ENCODE measurements around the gene MCCD1.
A peak's percentile ranks its signal among the peaks of the same experiment; 100 is the strongest.
"Not testable (repeated sequence)": the region's sequence is repeated elsewhere in the genome, so short reads cannot be mapped to it uniquely, and the experiment has no call there.

The MCCD1 gene

GRCh38 chr6:31528821-31529328, at the start of gene MCCD1:
Gene MCCD1, plus strand, starts transcription at chr6:31528962. Its CDS starts 53 bp downstream, at chr6:31529015.
- no peak for DNase-seq (ENCODE audit: low read depth)

- DNase-seq (ENCODE audit: low read depth), result no peak
These were observed 49.4 kb upstream of the MCCD1 start for GRCh38 chr6:31479151-31479932.

- no peak for DNase-seq (ENCODE audit: low read depth)
These were observed 48.7 kb upstream of the MCCD1 start for GRCh38 chr6:31479933-31480535.

GRCh38 chr6:31480574-31480973, 48.2 kb upstream of the MCCD1 start:
- DNase-seq (ENCODE audit: low read depth), result no peak

GRCh38 chr6:31483392-31483791, 45.4 kb upstream of the MCCD1 start:
- no peak for DNase-seq (ENCODE audit: low read depth)

- DNase-seq (ENCODE audit: low read depth), result no peak
These were observed 43.7 kb upstream of the MCCD1 start for GRCh38 chr6:31485055-31485454.

GRCh38 chr6:31486065-31486837, 42.5 kb upstream of the MCCD1 start:
- DNase-seq (ENCODE audit: low read depth), result not testable (repeated sequence)

- DNase-seq (ENCODE audit: low read depth), result not testable (repeated sequence)
These were observed 41.1 kb upstream of the MCCD1 start for GRCh38 chr6:31487674-31488073.

GRCh38 chr6:31489086-31489485, 39.7 kb upstream of the MCCD1 start:
- no peak for DNase-seq (ENCODE audit: low read depth)

- DNase-seq (ENCODE audit: low read depth), result no peak
These were observed 38.5 kb upstream of the MCCD1 start for GRCh38 chr6:31490115-31490873.

- DNase-seq (ENCODE audit: low read depth), result not testable (repeated sequence)
These were observed 35.2 kb upstream of the MCCD1 start for GRCh38 chr6:31493550-31493874.

GRCh38 chr6:31493875-31494694, 34.7 kb upstream of the MCCD1 start:
- peak; percentile 62 for DNase-seq (ENCODE audit: low read depth)

- peak; percentile 54 for DNase-seq (ENCODE audit: low read depth)
These were observed 33.2 kb upstream of the MCCD1 start for GRCh38 chr6:31495580-31495979.

GRCh38 chr6:31496826-31497225, 31.9 kb upstream of the MCCD1 start:
- not testable (repeated sequence) for DNase-seq (ENCODE audit: low read depth)

- DNase-seq (ENCODE audit: low read depth), result peak; percentile 73
These were observed 31.0 kb upstream of the MCCD1 start, which contains the start of gene MICB for GRCh38 chr6:31497531-31498476. Gene MICB, plus strand, starts transcription at chr6:31498145. Its CDS starts 49 bp downstream, at chr6:31498194.

- no peak for DNase-seq (ENCODE audit: low read depth)
These were observed 30.0 kb upstream of the MCCD1 start for GRCh38 chr6:31498748-31499147.

- DNase-seq (ENCODE audit: low read depth), result not testable (repeated sequence)
These were observed 29.1 kb upstream of the MCCD1 start for GRCh38 chr6:31499648-31500047.

GRCh38 chr6:31502586-31502985, 26.2 kb upstream of the MCCD1 start:
- DNase-seq (ENCODE audit: low read depth), result peak; percentile 19

- not testable (repeated sequence) for DNase-seq (ENCODE audit: low read depth)
These were observed 19.7 kb upstream of the MCCD1 start for GRCh38 chr6:31509036-31509435.

- no peak for DNase-seq (ENCODE audit: low read depth)
These were observed 18.8 kb upstream of the MCCD1 start for GRCh38 chr6:31510007-31510406.

All from amniotic epithelial cell (primary cell).